OCI-LY7 (cell line): ENCODE measurements around the gene RAB3B. TPM values are rescaled to one million over a fixed set of nuclear protein-coding genes. Genes with fewer than 3 reads are reported as not detected.

Experiments used
- BruUV-seq: library from RNA; stranded (reverse); fragments of 400-500 nt; replicated peaks from 2 replicates; lab custom pipeline; 2021; lab: Mats Ljungman, UMichigan
- CTCF ChIA-PET: fragments of 300-600 bp; sonication (Branson Sonifier 250); formaldehyde crosslinking; loops from one replicate; lab custom pipeline; 2022; ENCODE audit warnings: antibody characterized with exemption; ENCODE audit not compliant: unreplicated experiment; lab: Charles Lee
- POLR2A ChIA-PET: fragments of 300-600 bp; sonication (Branson Sonifier 250); formaldehyde crosslinking; loops from one replicate; lab custom pipeline; 2022; ENCODE audit warnings: antibody characterized with exemption; lab: Charles Lee
- DNase-seq: peaks from one replicate; pipeline ENCODE4 v3.0.0-alpha.2; 2015; ENCODE audit warnings: low spot score
- H2AFZ ChIP-seq: fragments of 200-600 bp; sonication (generic), shearing (Covaris generic); 2 replicates; pipeline ENCODE4 v1.6.1; 2014; ENCODE audit warnings: mild to moderate bottlenecking, antibody characterized with exemption, low read length, moderate library complexity
- H3K27ac ChIP-seq: fragments of 200-600 bp; sonication (generic); 2 replicates; pipeline ENCODE4 v1.5.1; 2014; ENCODE audit warnings: mixed run types, low read depth, mild to moderate bottlenecking, moderate library complexity, low read length, inconsistent platforms; ENCODE audit not compliant: poor library complexity, severe bottlenecking
- H3K36me3 ChIP-seq: fragments of 200-600 bp; sonication (generic); 2 replicates; pipeline ENCODE4 v1.6.1; 2014; ENCODE audit warnings: mild to moderate bottlenecking, antibody characterized with exemption, low read length, moderate library complexity, mixed read lengths; ENCODE audit not compliant: insufficient read depth
- H3K4me1 ChIP-seq: fragments of 200-600 bp; sonication (generic); 2 replicates; pipeline ENCODE4 v1.5.1; 2014; ENCODE audit warnings: mild to moderate bottlenecking, low read length; ENCODE audit not compliant: insufficient read depth, poor library complexity, severe bottlenecking
- H3K4me2 ChIP-seq: fragments of 200-600 bp; sonication (generic); 2 replicates; pipeline ENCODE4 v1.6.1; 2014; ENCODE audit warnings: mild to moderate bottlenecking, low read length
- H3K4me3 ChIP-seq: fragments of 200-600 bp; sonication (generic); 2 replicates; pipeline ENCODE4 v1.5.1; 2014; ENCODE audit warnings: mild to moderate bottlenecking, low read depth, low read length; ENCODE audit not compliant: poor library complexity, severe bottlenecking
- H3K79me2 ChIP-seq: fragments of 200-600 bp; sonication (generic); 2 replicates; pipeline ENCODE4 v1.6.1; 2016; ENCODE audit warnings: low read depth, mild to moderate bottlenecking, low read length, moderate library complexity, mixed read lengths; ENCODE audit not compliant: insufficient read depth
- H3K9me2 ChIP-seq: fragments of 200-600 bp; sonication (generic); 2 replicates; pipeline ENCODE4 v1.6.1; 2016; ENCODE audit warnings: mild to moderate bottlenecking, low read length, mixed read lengths; ENCODE audit not compliant: insufficient read depth
- H3K9me3 ChIP-seq: fragments of 200-600 bp; sonication (generic); 2 replicates; pipeline ENCODE4 v1.6.1; 2014; ENCODE audit warnings: mild to moderate bottlenecking, mixed run types, low read length, mixed read lengths
- H4K20me1 ChIP-seq: fragments of 200-600 bp; sonication (generic); 2 replicates; pipeline ENCODE4 v1.6.1; 2014; ENCODE audit warnings: mild to moderate bottlenecking, antibody characterized with exemption, low read length, moderate library complexity, mixed read lengths; ENCODE audit not compliant: insufficient read depth
- CTCF ChIP-seq: fragments of 200-600 bp; sonication (generic); conservative IDR thresholded peaks from 2 replicates; pipeline ENCODE4 v1.5.1; 2014; ENCODE audit warnings: mild to moderate bottlenecking, antibody characterized with exemption, low read length, moderate library complexity, mixed read lengths
- EZH2phosphoT487 ChIP-seq: fragments of 200-600 bp; sonication (generic); IDR thresholded peaks from 2 replicates; pipeline ENCODE4 v1.6.1; 2018; ENCODE audit warnings: low read depth, borderline replicate concordance, mild to moderate bottlenecking, mixed run types, antibody characterized with exemption, low read length, moderate library complexity, mixed read lengths
- intact Hi-C: fragments of 100-400 bp; cut with micrococcal nuclease; formaldehyde crosslinking; loops from one replicate; pipeline ENCODE4 v1.10.0; 2022; ENCODE audit not compliant: unreplicated experiment
- total RNA-seq, 2 experiments: library from RNA; depleted of rRNA in 1 of 2; stranded (reverse); fragments of >200 nt in 1 of 2; shearing (Covaris generic) in 1 of 2; gene quantifications; 2 replicates each; pipeline ENCODE4 v1.2.3, GENCODE V29; 2014 to 2022

The RAB3B gene
- total RNA-seq, 2 experiments from 2014 or later, result 0.03 TPM; not detected in 1

GRCh38 chr1:51906306-51907078 lies 84.0 kb downstream of the RAB3B start:
- BruUV-seq, result no TSS peak
- H3K4me3 ChIP-seq, result no peak overlapping the region
- TF ChIP-seq CTCF (no peak), EZH2phosphoT487 (no peak)
- POLR2A ChIA-PET, result no interaction called here
- H3K4me2 ChIP-seq, result no peak overlapping the region
- no peak overlapping the region for H2AFZ ChIP-seq
- peaks cover 5% of the 10 kb centered on the region for H3K4me1 ChIP-seq
- no peaks in the 10 kb centered on the region for H3K9me2 ChIP-seq
- H3K79me2 ChIP-seq, result no peaks in the 10 kb centered on the region
- H4K20me1 ChIP-seq, result no peaks in the 10 kb centered on the region
- intact Hi-C loops, result no loop called here
- no peak for DNase-seq
- H3K27ac ChIP-seq, result no peak overlapping the region
- no peaks in the 10 kb centered on the region for H3K9me3 ChIP-seq
- no peaks in the 10 kb centered on the region for H3K36me3 ChIP-seq
- CTCF ChIA-PET, result interaction anchor here (0.5 kb wide), 1 partner anchor 799 kb away, joined by 3 read pairs; no protein-coding TSS in a partner anchor

- no peaks in the 10 kb centered on the region for H3K4me1 ChIP-seq
- TF ChIP-seq EZH2phosphoT487 (no peak), CTCF (no peak)
- H3K27ac ChIP-seq, result no peak overlapping the region
- no peak overlapping the region for H2AFZ ChIP-seq
- no peak overlapping the region for H3K4me2 ChIP-seq
- ChIA-PET POLR2A (interaction anchor here (0.7 to 1.1 kb wide), 4 partner anchors 23 to 152 kb away, joined by 3 to 4 read pairs (median 3); no protein-coding TSS in a partner anchor), CTCF (no interaction called here)
- H4K20me1 ChIP-seq, result no peaks in the 10 kb centered on the region
- no peaks in the 10 kb centered on the region for H3K9me3 ChIP-seq
- intact Hi-C loops, result no loop called here
- no peaks in the 10 kb centered on the region for H3K9me2 ChIP-seq
- BruUV-seq, result no TSS peak
- no peaks in the 10 kb centered on the region for H3K79me2 ChIP-seq
- H3K4me3 ChIP-seq, result no peak overlapping the region
- no peaks in the 10 kb centered on the region for H3K36me3 ChIP-seq
- DNase-seq, result no peak
These were observed 88.0 kb downstream of the RAB3B start for GRCh38 chr1:51902456-51902855.

- POLR2A ChIA-PET, result interaction anchor here (0.8 kb wide), 1 partner anchor 15 kb away, joined by 6 read pairs; no protein-coding TSS in a partner anchor
- Histone ChIP-seq H3K4me2 (no peak overlapping the region), H3K4me1 (no peaks in the 10 kb centered on the region), H2AFZ (no peak overlapping the region), H4K20me1 (no peaks in the 10 kb centered on the region), H3K27ac (no peak overlapping the region), H3K36me3 (no peaks in the 10 kb centered on the region), H3K79me2 (no peaks in the 10 kb centered on the region), H3K9me2 (no peaks in the 10 kb centered on the region), H3K4me3 (no peak overlapping the region), H3K9me3 (no peaks in the 10 kb centered on the region)
- TF ChIP-seq CTCF (no peak), EZH2phosphoT487 (no peak)
- CTCF ChIA-PET, result no interaction called here
- no TSS peak for BruUV-seq
- DNase-seq, result no peak
- intact Hi-C loops, result no loop called here
These were observed 89.3 kb downstream of the RAB3B start for GRCh38 chr1:51901151-51901550.
